H9 (cell line): ENCODE results near the gene PLA2R1. TPM values are rescaled to one million over a fixed set of nuclear protein-coding genes. Genes with fewer than 3 reads are reported as not detected.

Experiments used
- DNase-seq: peaks from one replicate; pipeline ENCODE4 v3.0.0-alpha.2; 2017
- H2AFZ ChIP-seq: one replicate; pipeline ENCODE4 v1.6.1; 2013; ENCODE audit warnings: mild to moderate bottlenecking, low read length, control low read depth, moderate library complexity
- H2AK5ac ChIP-seq: 2 replicates; pipeline ENCODE4 v1.6.1; 2013; ENCODE audit warnings: low read length, control low read depth, mixed read lengths; ENCODE audit not compliant: insufficient read length
- H2BK120ac ChIP-seq: one replicate; pipeline ENCODE4 v1.6.1; 2013; ENCODE audit warnings: low read depth, mild to moderate bottlenecking, low read length, control low read depth, inconsistent platforms; ENCODE audit not compliant: poor library complexity, severe bottlenecking
- H2BK12ac ChIP-seq: 2 replicates; pipeline ENCODE4 v1.6.1; 2013; ENCODE audit warnings: low read length, control low read depth, mixed read lengths, low read depth; ENCODE audit not compliant: insufficient read length
- H2BK15ac ChIP-seq: 2 replicates; pipeline ENCODE4 v1.6.1; 2013; ENCODE audit warnings: low read depth, low read length, control low read depth
- H2BK20ac ChIP-seq: one replicate; pipeline ENCODE4 v1.6.1; 2013; ENCODE audit warnings: low read depth, mild to moderate bottlenecking, low read length, control low read depth, inconsistent platforms; ENCODE audit not compliant: poor library complexity, severe bottlenecking
- H2BK5ac ChIP-seq: 2 replicates; pipeline ENCODE4 v1.6.1; 2013; ENCODE audit warnings: low read length, control low read depth, mixed read lengths; ENCODE audit not compliant: insufficient read length
- H3K14ac ChIP-seq: 2 replicates; pipeline ENCODE4 v1.6.1; 2013; ENCODE audit warnings: low read length, control low read depth; ENCODE audit not compliant: insufficient read depth
- H3K18ac ChIP-seq: 2 replicates; pipeline ENCODE4 v1.6.1; 2013; ENCODE audit warnings: low read depth, mild to moderate bottlenecking, mixed read lengths, low read length, control low read depth; ENCODE audit not compliant: insufficient read length
- H3K23ac ChIP-seq: 2 replicates; pipeline ENCODE4 v1.6.1; 2013; ENCODE audit warnings: low read length, control low read depth, mixed read lengths, low read depth; ENCODE audit not compliant: insufficient read length
- H3K23me2 ChIP-seq: 2 replicates; pipeline ENCODE4 v1.6.1; 2013; ENCODE audit warnings: low read depth, mild to moderate bottlenecking, mixed read lengths, low read length, control low read depth; ENCODE audit not compliant: insufficient read length, poor library complexity, severe bottlenecking
- H3K27ac ChIP-seq: 2 replicates; pipeline ENCODE4 v1.5.1; 2013; ENCODE audit warnings: low read length, control low read depth, mixed read lengths, low read depth; ENCODE audit not compliant: insufficient read length
- H3K27me3 ChIP-seq: 2 replicates; pipeline ENCODE4 v1.6.1; 2013; ENCODE audit warnings: low read length, control low read depth, inconsistent platforms; ENCODE audit not compliant: insufficient read depth
- H3K4ac ChIP-seq: 2 replicates; pipeline ENCODE4 v1.6.1; 2013; ENCODE audit warnings: low read depth, mild to moderate bottlenecking, control low read depth, inconsistent platforms, low read length, moderate library complexity
- H3K4me1 ChIP-seq: 2 replicates; pipeline ENCODE4 v1.6.1; 2013; ENCODE audit warnings: low read length, control low read depth, inconsistent platforms; ENCODE audit not compliant: insufficient read depth
- H3K4me2 ChIP-seq: 2 replicates; pipeline ENCODE4 v1.6.1; 2013; ENCODE audit warnings: low read length, control low read depth, mixed read lengths; ENCODE audit not compliant: insufficient read length, insufficient read depth
- H3K56ac ChIP-seq: 2 replicates; pipeline ENCODE4 v1.6.1; 2013; ENCODE audit warnings: low read depth, mild to moderate bottlenecking, mixed read lengths, low read length, control low read depth; ENCODE audit not compliant: insufficient read length
- H3K79me1 ChIP-seq: 2 replicates; pipeline ENCODE4 v1.6.1; 2013; ENCODE audit warnings: low read depth, mild to moderate bottlenecking, moderate library complexity, low read length, control low read depth, inconsistent platforms; ENCODE audit not compliant: insufficient read depth, poor library complexity, severe bottlenecking
- H3K79me2 ChIP-seq: 2 replicates; pipeline ENCODE4 v1.6.1; 2013; ENCODE audit warnings: low read length, control low read depth, inconsistent platforms; ENCODE audit not compliant: insufficient read depth
- H3K9ac ChIP-seq: 2 replicates; pipeline ENCODE4 v1.6.1; 2013; ENCODE audit warnings: low read length, control low read depth, mixed read lengths; ENCODE audit not compliant: insufficient read length; ENCODE audit errors: extremely low read depth
- H3K9me3 ChIP-seq: one replicate; pipeline ENCODE4 v1.6.1; 2013; ENCODE audit warnings: low read depth, low read length, inconsistent platforms; ENCODE audit not compliant: control insufficient read depth
- H3T11ph ChIP-seq: one replicate; pipeline ENCODE4 v1.6.1; 2013; ENCODE audit warnings: mild to moderate bottlenecking, low read length, control low read depth, inconsistent platforms
- H4K20me1 ChIP-seq: one replicate; pipeline ENCODE4 v1.6.1; 2013; ENCODE audit not compliant: control insufficient read depth, insufficient read length, insufficient read depth
- H4K5ac ChIP-seq: 2 replicates; pipeline ENCODE4 v1.6.1; 2013; ENCODE audit warnings: low read depth, mild to moderate bottlenecking, mixed read lengths, low read length, control low read depth; ENCODE audit not compliant: insufficient read length
- H4K8ac ChIP-seq: replicated peaks from 2 replicates; pipeline ENCODE4 v1.6.1; 2013; ENCODE audit warnings: low read length, control low read depth, mixed read lengths, low read depth; ENCODE audit not compliant: insufficient read length
- H4K91ac ChIP-seq: 2 replicates; pipeline ENCODE4 v1.6.1; 2013; ENCODE audit warnings: low read depth, mild to moderate bottlenecking, moderate library complexity, mixed read lengths, low read length, control low read depth; ENCODE audit not compliant: insufficient read length
- H3K27ac Mint-ChIP-seq, 3 experiments: 2 replicates in 2 of 3; 3 replicates in 1 of 3; pipeline ENCODE4 v1.8.0; 2020 to 2021; ENCODE audit warnings: mixed read lengths in 3 of 3, mild to moderate bottlenecking in 1 of 3, moderate library complexity in 1 of 3
- H3K27me3 Mint-ChIP-seq: 2 replicates; pipeline ENCODE4 v1.8.0; 2021; ENCODE audit warnings: low read depth, mild to moderate bottlenecking, moderate library complexity, mixed read lengths
- H3K36me3 Mint-ChIP-seq, 3 experiments: 2 replicates in 2 of 3; 3 replicates in 1 of 3; pipeline ENCODE4 v1.8.0; 2020 to 2021; ENCODE audit warnings: low read depth in 3 of 3, mixed read lengths in 3 of 3; ENCODE audit not compliant: insufficient read depth in 1 of 3
- H3K4me1 Mint-ChIP-seq, 2 experiments: 2 replicates each; pipeline ENCODE4 v1.8.0; 2020; ENCODE audit warnings: mixed read lengths in 2 of 2
- H3K4me3 Mint-ChIP-seq, 2 experiments: 2 replicates in 1 of 2; 3 replicates in 1 of 2; pipeline ENCODE4 v1.8.0; 2020 to 2021; ENCODE audit warnings: mild to moderate bottlenecking in 2 of 2, mixed read lengths in 2 of 2, moderate library complexity in 1 of 2
- H3K9me3 Mint-ChIP-seq, 2 experiments: 2 replicates in 1 of 2; 3 replicates in 1 of 2; pipeline ENCODE4 v1.8.0; 2020; ENCODE audit warnings: mild to moderate bottlenecking in 2 of 2, mixed read lengths in 2 of 2, moderate library complexity in 1 of 2
- CTCF ChIP-seq: fragments of 200-600 bp; sonication (generic); conservative IDR thresholded peaks from 3 replicates; pipeline ENCODE4 v1.8.0; 2021; ENCODE audit warnings: antibody characterized with exemption, mild to moderate bottlenecking
- WGBS: extraction: QIAGEN DNeasy Blood & Tissue Kit; methylation state at CpG from one replicate; pipeline ENCODE4 v1.1.7; 2013; ENCODE audit warnings: missing lambda C conversion rate, low lambda C conversion rate, mixed read lengths; ENCODE audit not compliant: insufficient read length; ENCODE audit errors: extremely low coverage; 5-methylcytosine and 5-hydroxymethylcytosine counted together
- total RNA-seq: library from RNA; stranded (reverse); gene quantifications from 2 replicates; pipeline ENCODE4 v1.2.1, GENCODE V29; 2021

The PLA2R1 gene
- total RNA-seq, 1 experiment from 2014 or later = 0.83 TPM

- TF ChIP-seq CTCF = no peak
- H3T11ph ChIP-seq = no peak overlapping the region
- H3K18ac ChIP-seq = no peak overlapping the region
- H3K23ac ChIP-seq = no peak overlapping the region
- H3K79me1 ChIP-seq = no peaks in the 10 kb centered on the region
- Mint-ChIP-seq H3K4me1 (peaks cover 15 to 16% of the 10 kb centered on the region in 2 experiments), H3K4me3 (no peak overlapping the region), H3K27ac (no peak overlapping the region; a peak in 1 of 7 replicates), H3K36me3 (no peaks in the 10 kb centered on the region), H3K9me3 (no peaks in the 10 kb centered on the region), H3K27me3 (no peaks in the 10 kb centered on the region)
- no peak overlapping the region for H4K8ac ChIP-seq
- no peak overlapping the region for H2BK12ac ChIP-seq
- no peaks in the 10 kb centered on the region for H3K79me2 ChIP-seq
- no peak overlapping the region for H2BK15ac ChIP-seq
- H2AK5ac ChIP-seq = no peak overlapping the region
- no CpG with 5 or more reads among the region's 3 CpGs for whole genome bisulfite sequencing
- H3K56ac ChIP-seq = no peak overlapping the region
- no peak overlapping the region for H4K5ac ChIP-seq
- no peaks in the 10 kb centered on the region for H3K23me2 ChIP-seq
- no peak overlapping the region for H3K9ac ChIP-seq
- no peak overlapping the region for H3K4me2 ChIP-seq
- H4K91ac ChIP-seq = no peak overlapping the region
- DNase-seq = no peak
- no peaks in the 10 kb centered on the region for H4K20me1 ChIP-seq
- no peak overlapping the region for H2BK5ac ChIP-seq
- H3K14ac ChIP-seq = no peak overlapping the region
- no peak overlapping the region for H2AFZ ChIP-seq
- H3K4ac ChIP-seq = no peak overlapping the region
- H3K9me3 ChIP-seq = no peaks in the 10 kb centered on the region
- no peak overlapping the region for H2BK120ac ChIP-seq
- no peaks in the 10 kb centered on the region for H3K27me3 ChIP-seq
- peaks cover 5% of the 10 kb centered on the region for H3K4me1 ChIP-seq
- H3K27ac ChIP-seq = no peak overlapping the region
- no peak overlapping the region for H2BK20ac ChIP-seq
Observed at GRCh38 chr2:159985656-159986055, 76.8 kb downstream of the PLA2R1 start.
